MCF 10A (cell line): ENCODE data around the gene GRIN1. TPM values are rescaled to one million over a fixed set of nuclear protein-coding genes. Genes with fewer than 3 reads are reported as not detected.

Experiments
- BruUV-seq: library from RNA; stranded (reverse); fragments of 400-500 nt; replicated peaks from 2 replicates; lab custom pipeline; 2021; lab: Mats Ljungman, UMichigan
- CTCF ChIA-PET: fragments of 300-600 bp; sonication (Branson Sonifier 250); formaldehyde crosslinking; extraction: SDS; loops from one replicate; lab custom pipeline; 2021; ENCODE audit warnings: antibody characterized with exemption, inconsistent platforms; lab: Yijun Ruan, JAX
- POLR2A ChIA-PET: fragments of 300-600, 350-650 bp; sonication (Branson Sonifier 250); formaldehyde crosslinking; extraction: SDS; loops from one replicate; lab custom pipeline; 2020; ENCODE audit warnings: antibody characterized with exemption, inconsistent platforms; lab: Yijun Ruan, JAX
- DNase-seq: peaks from one replicate; pipeline ENCODE4 v3.0.0-alpha.2; 2018; ENCODE audit not compliant: unreplicated experiment
- H3K27ac Mint-ChIP-seq: one replicate; pipeline ENCODE4 v1.8.0; 2022; ENCODE audit warnings: mild to moderate bottlenecking, low read depth, mixed read lengths; ENCODE audit not compliant: unreplicated experiment
- H3K27me3 Mint-ChIP-seq: one replicate; pipeline ENCODE4 v1.8.0; 2022; ENCODE audit warnings: mixed read lengths; ENCODE audit not compliant: insufficient read depth, unreplicated experiment
- H3K36me3 Mint-ChIP-seq: one replicate; pipeline ENCODE4 v1.8.0; 2022; ENCODE audit warnings: mild to moderate bottlenecking, moderate library complexity, mixed read lengths; ENCODE audit not compliant: insufficient read depth, unreplicated experiment
- H3K4me1 Mint-ChIP-seq: one replicate; pipeline ENCODE4 v1.8.0; 2022; ENCODE audit warnings: mixed read lengths; ENCODE audit not compliant: insufficient read depth, unreplicated experiment
- H3K4me3 Mint-ChIP-seq: one replicate; pipeline ENCODE4 v1.8.0; 2022; ENCODE audit warnings: mild to moderate bottlenecking, moderate library complexity, mixed read lengths; ENCODE audit not compliant: unreplicated experiment
- H3K9me3 Mint-ChIP-seq: one replicate; pipeline ENCODE4 v1.8.0; 2022; ENCODE audit warnings: mixed read lengths; ENCODE audit not compliant: unreplicated experiment
- CTCF ChIP-seq: fragments of 200-600 bp; IDR thresholded peaks from one replicate; pipeline ENCODE4 v1.8.0; 2022; ENCODE audit warnings: antibody characterized with exemption, mild to moderate bottlenecking; ENCODE audit not compliant: unreplicated experiment
- intact Hi-C: fragments of 100-400 bp; cut with micrococcal nuclease; formaldehyde crosslinking; loops from 2 replicates; pipeline ENCODE4 v1.14.1; 2022
- total RNA-seq: library from RNA; stranded (reverse); gene quantifications from 2 replicates; pipeline ENCODE4 v1.2.3, GENCODE V29; 2022

GRIN1 gene
- total RNA-seq, 1 experiment from 2014 or later: 1.4 TPM

- intact Hi-C loops: no loop called here
- no peak for TF ChIP-seq CTCF
- Mint-ChIP-seq H3K36me3 (peaks cover 20% of the 10 kb centered on the region), H3K4me1 (peaks cover 21% of the 10 kb centered on the region), H3K27ac (no peak overlapping the region), H3K27me3 (no peaks in the 10 kb centered on the region), H3K9me3 (no peaks in the 10 kb centered on the region), H3K4me3 (no peak overlapping the region)
- ChIA-PET CTCF (interaction anchor here (0.5 to 0.7 kb wide), 2 partner anchors 9 to 166 kb away, joined by 3 read pairs; no protein-coding TSS in a partner anchor), POLR2A (no interaction called here)
- DNase-seq: no peak
- BruUV-seq: no TSS peak
Observed at GRCh38 chr9:137193771-137194170, 54.8 kb downstream of the GRIN1 start.

DNA sequence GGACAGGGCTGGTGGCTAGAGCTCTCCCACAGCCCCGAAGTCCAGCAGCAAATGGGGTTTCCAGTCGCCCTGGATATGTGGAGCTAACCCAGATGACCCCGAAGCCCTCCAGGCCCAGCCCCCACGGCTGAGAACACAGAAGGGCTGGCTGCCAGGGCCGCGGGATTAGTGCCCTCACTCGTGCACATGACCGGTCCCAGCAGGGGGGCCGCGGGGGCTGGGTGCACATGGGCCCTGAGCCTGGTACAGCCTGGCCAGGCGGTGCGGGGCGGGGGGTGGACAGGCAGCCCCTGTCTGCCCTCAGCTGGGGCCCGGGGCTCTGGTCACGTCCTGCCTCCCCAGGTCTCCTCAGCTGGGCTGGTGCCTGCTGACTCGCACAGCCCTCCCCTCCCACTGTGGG is 55.4 kb downstream of the GRIN1 start:
- peaks cover 19% of the 10 kb centered on the region for H3K4me1 Mint-ChIP-seq
- H3K36me3 Mint-ChIP-seq: peaks cover 14% of the 10 kb centered on the region
- BruUV-seq: no TSS peak
- DNase-seq: no peak
- H3K27ac Mint-ChIP-seq: no peak overlapping the region
- no peaks in the 10 kb centered on the region for H3K9me3 Mint-ChIP-seq
- no peak for TF ChIP-seq CTCF
- no peaks in the 10 kb centered on the region for H3K27me3 Mint-ChIP-seq
- ChIA-PET POLR2A (interaction anchor here (0.7 to 2.1 kb wide), 5 partner anchors 10 to 47 kb away, joined by 3 to 13 read pairs (median 3); partner anchors contain the start of genes NDOR1, RNF224, TMEM203 and TUBB4B), CTCF (interaction anchor here (0.5 to 0.7 kb wide), 3 partner anchors 8 to 85 kb away, joined by 3 to 6 read pairs (median 3); partner anchors contain the start of gene RNF224)
- intact Hi-C loops: no loop called here
- H3K4me3 Mint-ChIP-seq: no peak overlapping the region

GRCh38 chr9:137194909-137195308 is 56.0 kb downstream of the GRIN1 start:
- H3K4me1 Mint-ChIP-seq: peaks cover 18% of the 10 kb centered on the region
- CTCF ChIA-PET: interaction anchor here (0.6 to 1.1 kb wide), 4 partner anchors 24 to 386 kb away, joined by 3 to 6 read pairs (median 4); partner anchors contain the start of gene RNF224
- no TSS peak for BruUV-seq
- DNase-seq: peak; percentile 54
- H3K9me3 Mint-ChIP-seq: no peaks in the 10 kb centered on the region
- peaks cover 12% of the 10 kb centered on the region for H3K36me3 Mint-ChIP-seq
- no peak overlapping the region for H3K27ac Mint-ChIP-seq
- peak overlapping the region; percentile 36 for H3K4me3 Mint-ChIP-seq
- TF ChIP-seq CTCF: no peak
- no peaks in the 10 kb centered on the region for H3K27me3 Mint-ChIP-seq
- POLR2A ChIA-PET: interaction anchor here (0.5 to 2.1 kb wide), 10 partner anchors 10 to 150 kb away, joined by 3 to 13 read pairs (median 3); partner anchors contain the start of genes NDOR1, RNF224, TMEM203 and TUBB4B
- intact Hi-C loops: no loop called here

GRCh38 chr9:137195525-137196220 is 56.7 kb downstream of the GRIN1 start:
- ChIA-PET POLR2A (interaction anchor here (0.5 to 2.1 kb wide), 7 partner anchors 9 to 149 kb away, joined by 3 to 13 read pairs (median 3); partner anchors contain the start of genes NDOR1, TMEM203 and TUBB4B), CTCF (interaction anchor here (0.6 to 1.1 kb wide), 5 partner anchors 23 to 1073 kb away, joined by 3 to 5 read pairs (median 3); partner anchors contain the start of gene RNF224)
- peak overlapping the region; percentile 36 for H3K4me3 Mint-ChIP-seq
- DNase-seq: no peak
- no TSS peak for BruUV-seq
- no peak overlapping the region for H3K27ac Mint-ChIP-seq
- H3K36me3 Mint-ChIP-seq: peaks cover 10% of the 10 kb centered on the region
- TF ChIP-seq CTCF: no peak
- no peaks in the 10 kb centered on the region for H3K9me3 Mint-ChIP-seq
- intact Hi-C loops: no loop called here
- no peaks in the 10 kb centered on the region for H3K27me3 Mint-ChIP-seq
- H3K4me1 Mint-ChIP-seq: peaks cover 18% of the 10 kb centered on the region
